HG03558 (cell line): ENCODE data around the gene VBP1.
"Not testable (repeated sequence)": the region's sequence is repeated elsewhere in the genome, so short reads cannot be mapped to it uniquely, and the experiment has no call there.

Experiments
- ATAC-seq: cut with Tn5 transposase; IDR thresholded peaks from one replicate; pipeline ENCODE4 v1.9.1; 2021; ENCODE audit warnings: moderate number of reproducible peaks; ENCODE audit not compliant: unreplicated experiment; ENCODE audit errors: extremely low read depth

The VBP1 gene

GRCh38 chrX:155262970-155263754 is 46.9 kb downstream of the VBP1 start:
- no peak for ATAC-seq

- peak; percentile 80 for ATAC-seq
These were observed 47.8 kb downstream of the VBP1 start, which contains the start of gene RAB39B for GRCh38 chrX:155263854-155264628. Gene RAB39B, minus strand, starts transcription at chrX:155264491. Its CDS starts 203 bp downstream, at chrX:155264288.

GRCh38 chrX:155266439-155266838 is 50.2 kb downstream of the VBP1 start:
- no peak for ATAC-seq

- not testable (repeated sequence) for ATAC-seq
These were observed 51.7 kb downstream of the VBP1 start for GRCh38 chrX:155267995-155268394.

DNA sequence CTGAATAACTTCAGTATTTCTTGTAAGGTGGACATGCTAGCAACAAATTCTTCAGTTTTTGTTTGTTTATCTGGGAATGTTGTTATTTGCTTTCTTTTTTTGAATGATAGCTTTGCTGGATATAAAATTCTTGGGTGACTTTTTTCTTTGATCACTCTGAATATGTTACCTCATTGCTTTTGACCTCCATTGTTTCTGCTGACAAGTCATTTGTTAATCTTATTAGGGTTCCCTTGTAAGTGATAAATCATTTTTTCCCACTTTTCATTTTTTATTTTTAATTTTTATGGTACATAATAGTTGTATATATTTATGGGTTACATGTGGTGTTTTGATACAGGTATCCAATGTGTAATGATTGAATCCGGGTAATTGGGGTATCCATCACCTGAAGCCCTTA is 54.7 kb downstream of the VBP1 start:
- ATAC-seq: no peak

- ATAC-seq: no peak
These were observed 63.6 kb downstream of the VBP1 start for GRCh38 chrX:155279873-155280272.
